ENCODE results near the gene POLR3C.

DNA sequence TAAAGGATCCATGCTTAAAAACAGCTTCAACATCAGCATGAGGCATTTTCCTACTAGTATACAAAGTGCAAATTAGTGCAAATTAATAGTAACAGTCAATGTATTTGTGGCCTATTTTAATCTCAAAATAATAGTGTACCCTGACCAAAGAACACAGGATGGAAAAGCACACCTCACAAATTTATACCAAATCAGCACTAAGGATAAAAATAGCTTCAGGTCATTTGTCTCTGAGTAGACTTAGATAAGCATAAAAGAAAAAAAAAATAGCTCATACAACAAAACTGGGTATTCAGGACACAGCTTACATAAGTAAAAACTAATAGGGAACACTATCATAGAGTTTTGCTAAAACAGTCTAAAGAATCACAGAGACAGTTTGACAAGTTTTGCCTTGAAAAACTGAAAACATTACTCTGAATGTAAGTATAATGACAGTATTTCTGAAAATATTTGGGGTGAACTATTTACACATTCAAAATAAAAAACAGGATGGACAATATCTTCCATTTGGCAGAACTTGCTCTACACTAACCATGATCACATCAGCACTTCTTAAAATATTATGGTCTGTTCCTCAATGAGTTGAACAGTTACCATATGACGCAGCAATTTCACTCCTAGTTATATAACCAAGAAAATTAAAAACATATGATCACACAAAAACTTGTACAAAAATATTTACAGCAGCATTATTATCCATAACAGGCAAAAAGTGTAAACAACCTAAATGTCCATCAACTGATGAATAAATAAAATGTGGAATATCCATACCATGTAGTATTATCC lies 46.4 kb upstream of the POLR3C start:
- TF ChIP-seq, protein P1, sequence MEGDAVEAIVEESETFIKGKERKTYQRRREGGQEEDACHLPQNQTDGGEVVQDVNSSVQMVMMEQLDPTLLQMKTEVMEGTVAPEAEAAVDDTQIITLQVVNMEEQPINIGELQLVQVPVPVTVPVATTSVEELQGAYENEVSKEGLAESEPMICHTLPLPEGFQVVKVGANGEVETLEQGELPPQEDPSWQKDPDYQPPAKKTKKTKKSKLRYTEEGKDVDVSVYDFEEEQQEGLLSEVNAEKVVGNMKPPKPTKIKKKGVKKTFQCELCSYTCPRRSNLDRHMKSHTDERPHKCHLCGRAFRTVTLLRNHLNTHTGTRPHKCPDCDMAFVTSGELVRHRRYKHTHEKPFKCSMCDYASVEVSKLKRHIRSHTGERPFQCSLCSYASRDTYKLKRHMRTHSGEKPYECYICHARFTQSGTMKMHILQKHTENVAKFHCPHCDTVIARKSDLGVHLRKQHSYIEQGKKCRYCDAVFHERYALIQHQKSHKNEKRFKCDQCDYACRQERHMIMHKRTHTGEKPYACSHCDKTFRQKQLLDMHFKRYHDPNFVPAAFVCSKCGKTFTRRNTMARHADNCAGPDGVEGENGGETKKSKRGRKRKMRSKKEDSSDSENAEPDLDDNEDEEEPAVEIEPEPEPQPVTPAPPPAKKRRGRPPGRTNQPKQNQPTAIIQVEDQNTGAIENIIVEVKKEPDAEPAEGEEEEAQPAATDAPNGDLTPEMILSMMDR (IDR thresholded peaks at IDR 0.05; ENCODE audit: low read depth, low read length) = no peak
- TF ChIP-seq EZH2phosphoT487 (IDR thresholded peaks at IDR 0.05; ENCODE audit: low read depth) = no peak

Data from OCI-LY3 (cell line).